Cerebellar nuclear complex (tissue), 1 donor: Measurements from ENCODE around the gene LAMA2.

Experiments used
- DNase-seq, 2 experiments: peaks; one replicate each; lab custom pipeline; 2025; lab: John Stamatoyannopoulos, UW

The LAMA2 gene

GRCh38 chr6:129309154-129309553 lies 426.2 kb downstream of the LAMA2 start:
- DNase-seq, result no peak

- DNase-seq, result no peak
Measured at GRCh38 chr6:129312880-129313279, 429.9 kb downstream of the LAMA2 start.

GRCh38 chr6:129314575-129314974 lies 431.6 kb downstream of the LAMA2 start:
- no peak for DNase-seq

GRCh38 chr6:129317931-129318820 lies 435.2 kb downstream of the LAMA2 start:
- no peak for DNase-seq

- DNase-seq, result no peak
Measured at GRCh38 chr6:129320892-129321291, 438.0 kb downstream of the LAMA2 start.

GRCh38 chr6:129321303-129321702 lies 438.4 kb downstream of the LAMA2 start:
- no peak for DNase-seq

GRCh38 chr6:129324345-129324744 lies 441.4 kb downstream of the LAMA2 start:
- no peak for DNase-seq

- no peak for DNase-seq
Measured at GRCh38 chr6:129329678-129330077, 446.7 kb downstream of the LAMA2 start.

- DNase-seq, result no peak
Measured at GRCh38 chr6:129331450-129332138, 448.7 kb downstream of the LAMA2 start.

GRCh38 chr6:129335792-129336191 lies 452.9 kb downstream of the LAMA2 start:
- DNase-seq, result no peak

GRCh38 chr6:129338683-129339082 lies 455.7 kb downstream of the LAMA2 start:
- no peak for DNase-seq

- DNase-seq, result no peak
Measured at GRCh38 chr6:129340983-129341382, 458.0 kb downstream of the LAMA2 start.

GRCh38 chr6:129342243-129342642 lies 459.3 kb downstream of the LAMA2 start:
- no peak for DNase-seq

- no peak for DNase-seq
Measured at GRCh38 chr6:129342796-129343195, 459.9 kb downstream of the LAMA2 start.

- DNase-seq, result no peak
Measured at GRCh38 chr6:129344379-129344778, 461.4 kb downstream of the LAMA2 start.

GRCh38 chr6:129345890-129346289 lies 463.0 kb downstream of the LAMA2 start:
- no peak for DNase-seq

GRCh38 chr6:129346964-129347363 lies 464.0 kb downstream of the LAMA2 start:
- no peak for DNase-seq

GRCh38 chr6:129350278-129350677 lies 467.3 kb downstream of the LAMA2 start:
- DNase-seq, result no peak

- no peak for DNase-seq
Measured at GRCh38 chr6:129351807-129352206, 468.9 kb downstream of the LAMA2 start.

- DNase-seq, result no peak
Measured at GRCh38 chr6:129353067-129353466, 470.1 kb downstream of the LAMA2 start.

- DNase-seq, result no peak
Measured at GRCh38 chr6:129356129-129356528, 473.2 kb downstream of the LAMA2 start.

- no peak for DNase-seq
Measured at GRCh38 chr6:129359811-129360681, 477.1 kb downstream of the LAMA2 start.

- no peak for DNase-seq
Measured at GRCh38 chr6:129360682-129360955, 477.7 kb downstream of the LAMA2 start.
